Caco-2 (cell line): ENCODE data around the gene SLC1A7. TPM values are rescaled to one million over a fixed set of nuclear protein-coding genes. Genes with fewer than 3 reads are reported as not detected.

Source experiments
- BruUV-seq: library from RNA; stranded (reverse); fragments of 400-500 nt; replicated peaks from 2 replicates; lab custom pipeline; 2021; lab: Mats Ljungman, UMichigan
- CTCF ChIA-PET: fragments of 300-600 bp; sonication (Branson Sonifier 250); formaldehyde crosslinking; loops from one replicate; lab custom pipeline; 2022; ENCODE audit warnings: antibody characterized with exemption; lab: Charles Lee
- POLR2A ChIA-PET: fragments of 300-600 bp; sonication (Branson Sonifier 250); formaldehyde crosslinking; loops from one replicate; lab custom pipeline; 2022; ENCODE audit warnings: antibody characterized with exemption; lab: Charles Lee
- DNase-seq, 2 experiments: peaks; one replicate each; pipeline versions ENCODE4 v3.0.0 to v3.0.0-alpha.2; 2020 to 2022
- H3K27me3 ChIP-seq: replicated peaks from 2 replicates; pipeline ENCODE4 v1.6.0; 2011; ENCODE audit warnings: low read length; ENCODE audit not compliant: control insufficient read depth, insufficient read depth
- H3K36me3 ChIP-seq: 2 replicates; pipeline ENCODE4 v1.5.1; 2011; ENCODE audit warnings: low read length; ENCODE audit not compliant: control insufficient read depth, insufficient read depth
- H3K4me1 ChIP-seq: fragments of 250-450 bp; sonication (Bioruptor Pico); 2 replicates; pipeline ENCODE4 v1.5.1; 2020; ENCODE audit warnings: mild to moderate bottlenecking
- H3K4me3 ChIP-seq: 2 replicates; pipeline ENCODE4 v1.5.1; 2011; ENCODE audit warnings: low read depth, mild to moderate bottlenecking, control low read depth, low read length
- H3K9me3 ChIP-seq: fragments of 250-450 bp; sonication (Bioruptor Pico); 2 replicates; pipeline ENCODE4 v1.5.1; 2020; ENCODE audit warnings: mild to moderate bottlenecking, moderate library complexity
- H3K27ac Mint-ChIP-seq: one replicate; pipeline ENCODE4 v1.8.0; 2022; ENCODE audit warnings: mixed read lengths; ENCODE audit not compliant: unreplicated experiment
- H3K27me3 Mint-ChIP-seq: one replicate; pipeline ENCODE4 v1.8.0; 2022; ENCODE audit warnings: mixed read lengths; ENCODE audit not compliant: insufficient read depth, unreplicated experiment
- H3K36me3 Mint-ChIP-seq: one replicate; pipeline ENCODE4 v1.8.0; 2022; ENCODE audit warnings: mild to moderate bottlenecking, mixed read lengths; ENCODE audit not compliant: insufficient read depth, unreplicated experiment
- H3K4me1 Mint-ChIP-seq: one replicate; pipeline ENCODE4 v1.8.0; 2022; ENCODE audit warnings: low read depth, mixed read lengths; ENCODE audit not compliant: unreplicated experiment
- H3K4me3 Mint-ChIP-seq: one replicate; pipeline ENCODE4 v1.8.0; 2022; ENCODE audit warnings: mild to moderate bottlenecking, moderate library complexity, mixed read lengths; ENCODE audit not compliant: unreplicated experiment
- H3K9me3 Mint-ChIP-seq: one replicate; pipeline ENCODE4 v1.8.0; 2022; ENCODE audit warnings: mixed read lengths; ENCODE audit not compliant: unreplicated experiment
- intact Hi-C: fragments of 100-400 bp; cut with micrococcal nuclease; formaldehyde crosslinking; loops from one replicate; pipeline ENCODE4 v1.10.0; 2022; ENCODE audit not compliant: unreplicated experiment
- total RNA-seq: library from RNA; stranded (reverse); gene quantifications from 2 replicates; pipeline ENCODE4 v1.2.3, GENCODE V29; 2022
- TF ChIP-seq, protein P1 (sequence below), 2 experiments: fragments of 200-600 bp in 1 of 2; IDR thresholded peaks; 1 replicate in 1 of 2; 2 replicates in 1 of 2; pipeline versions ENCODE4 v1.5.1 to v1.8.0; 2011 to 2022; ENCODE audit warnings: antibody characterized with exemption in 1 of 2, control low read depth in 1 of 2, inconsistent platforms in 1 of 2, low read depth in 1 of 2, low read length in 1 of 2, mild to moderate bottlenecking in 1 of 2, moderate library complexity in 1 of 2; ENCODE audit not compliant: insufficient read depth in 1 of 2, severe bottlenecking in 1 of 2, unreplicated experiment in 1 of 2

SLC1A7 gene
- total RNA-seq, 1 experiment from 2014 or later: not detected

DNA sequence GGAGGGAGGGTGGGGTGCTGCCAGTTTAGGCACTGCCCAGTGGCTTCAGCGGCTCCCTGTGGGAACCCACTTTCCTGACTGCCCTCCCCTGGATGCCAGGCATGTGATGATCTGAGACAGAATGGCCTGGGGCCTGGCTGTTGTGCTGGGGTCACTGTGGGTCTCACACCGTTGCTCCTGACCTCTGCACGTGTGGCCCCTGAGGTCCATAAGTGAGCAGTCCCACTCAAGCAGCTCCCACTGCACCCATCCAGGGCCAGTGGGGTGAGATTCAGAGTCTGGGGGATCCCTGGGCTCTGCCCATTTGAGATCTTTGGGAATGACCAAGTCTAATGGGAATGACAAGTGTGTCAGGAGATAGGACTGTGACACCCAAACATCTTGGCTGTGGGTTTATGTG is 62.4 kb downstream of the SLC1A7 start:
- Mint-ChIP-seq H3K27ac (no peak overlapping the region), H3K4me1 (no peaks in the 10 kb centered on the region), H3K9me3 (no peaks in the 10 kb centered on the region), H3K36me3 (peaks cover 4% of the 10 kb centered on the region), H3K27me3 (no peaks in the 10 kb centered on the region), H3K4me3 (no peak overlapping the region)
- BruUV-seq: no TSS peak
- POLR2A ChIA-PET: no interaction called here
- DNase-seq: no peak
- TF ChIP-seq, protein P1, sequence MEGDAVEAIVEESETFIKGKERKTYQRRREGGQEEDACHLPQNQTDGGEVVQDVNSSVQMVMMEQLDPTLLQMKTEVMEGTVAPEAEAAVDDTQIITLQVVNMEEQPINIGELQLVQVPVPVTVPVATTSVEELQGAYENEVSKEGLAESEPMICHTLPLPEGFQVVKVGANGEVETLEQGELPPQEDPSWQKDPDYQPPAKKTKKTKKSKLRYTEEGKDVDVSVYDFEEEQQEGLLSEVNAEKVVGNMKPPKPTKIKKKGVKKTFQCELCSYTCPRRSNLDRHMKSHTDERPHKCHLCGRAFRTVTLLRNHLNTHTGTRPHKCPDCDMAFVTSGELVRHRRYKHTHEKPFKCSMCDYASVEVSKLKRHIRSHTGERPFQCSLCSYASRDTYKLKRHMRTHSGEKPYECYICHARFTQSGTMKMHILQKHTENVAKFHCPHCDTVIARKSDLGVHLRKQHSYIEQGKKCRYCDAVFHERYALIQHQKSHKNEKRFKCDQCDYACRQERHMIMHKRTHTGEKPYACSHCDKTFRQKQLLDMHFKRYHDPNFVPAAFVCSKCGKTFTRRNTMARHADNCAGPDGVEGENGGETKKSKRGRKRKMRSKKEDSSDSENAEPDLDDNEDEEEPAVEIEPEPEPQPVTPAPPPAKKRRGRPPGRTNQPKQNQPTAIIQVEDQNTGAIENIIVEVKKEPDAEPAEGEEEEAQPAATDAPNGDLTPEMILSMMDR (IDR thresholded peaks at IDR 0.05; ENCODE audit: insufficient read depth in 1 of 2, low read depth in 1 of 2, low read length in 1 of 2, severe bottlenecking in 1 of 2, unreplicated experiment in 1 of 2): no peak
- Histone ChIP-seq H3K27me3 (no peaks in the 10 kb centered on the region), H3K4me3 (no peak overlapping the region), H3K4me1 (no peaks in the 10 kb centered on the region), H3K36me3 (no peaks in the 10 kb centered on the region), H3K9me3 (no peaks in the 10 kb centered on the region)
- CTCF ChIA-PET: no interaction called here
- intact Hi-C loops: no loop called here

DNA sequence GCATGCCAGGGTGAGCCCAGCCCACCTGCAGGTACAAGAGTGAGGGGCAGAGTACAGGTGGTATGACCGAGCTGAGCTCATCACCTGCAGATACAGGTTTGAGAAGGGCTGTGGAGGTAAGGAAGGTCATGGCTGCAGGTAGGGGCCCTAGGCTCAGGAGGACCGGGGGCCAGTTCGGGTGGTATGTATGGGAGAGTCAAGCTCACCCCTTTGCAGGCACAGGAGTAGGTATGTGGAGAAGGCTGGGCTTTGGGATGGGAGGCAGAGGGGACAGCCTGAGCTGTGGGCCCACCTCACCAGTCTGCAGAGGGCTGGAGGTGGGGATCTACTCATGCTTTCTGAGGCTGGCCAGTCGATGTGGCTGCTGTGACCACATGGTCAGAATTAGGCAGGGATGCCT is 63.2 kb downstream of the SLC1A7 start:
- Histone ChIP-seq H3K27me3 (no peaks in the 10 kb centered on the region), H3K36me3 (no peaks in the 10 kb centered on the region), H3K4me3 (no peak overlapping the region), H3K9me3 (no peaks in the 10 kb centered on the region), H3K4me1 (no peaks in the 10 kb centered on the region)
- CTCF ChIA-PET: no interaction called here
- Mint-ChIP-seq H3K36me3 (peaks cover 4% of the 10 kb centered on the region), H3K27ac (no peak overlapping the region), H3K9me3 (no peaks in the 10 kb centered on the region), H3K4me3 (no peak overlapping the region), H3K27me3 (no peaks in the 10 kb centered on the region), H3K4me1 (no peaks in the 10 kb centered on the region)
- no peak for DNase-seq
- intact Hi-C loops: no loop called here
- POLR2A ChIA-PET: no interaction called here
- BruUV-seq: no TSS peak
- TF ChIP-seq, protein P1 (IDR thresholded peaks at IDR 0.05; ENCODE audit: insufficient read depth in 1 of 2, low read depth in 1 of 2, low read length in 1 of 2, severe bottlenecking in 1 of 2, unreplicated experiment in 1 of 2): no peak

DNA sequence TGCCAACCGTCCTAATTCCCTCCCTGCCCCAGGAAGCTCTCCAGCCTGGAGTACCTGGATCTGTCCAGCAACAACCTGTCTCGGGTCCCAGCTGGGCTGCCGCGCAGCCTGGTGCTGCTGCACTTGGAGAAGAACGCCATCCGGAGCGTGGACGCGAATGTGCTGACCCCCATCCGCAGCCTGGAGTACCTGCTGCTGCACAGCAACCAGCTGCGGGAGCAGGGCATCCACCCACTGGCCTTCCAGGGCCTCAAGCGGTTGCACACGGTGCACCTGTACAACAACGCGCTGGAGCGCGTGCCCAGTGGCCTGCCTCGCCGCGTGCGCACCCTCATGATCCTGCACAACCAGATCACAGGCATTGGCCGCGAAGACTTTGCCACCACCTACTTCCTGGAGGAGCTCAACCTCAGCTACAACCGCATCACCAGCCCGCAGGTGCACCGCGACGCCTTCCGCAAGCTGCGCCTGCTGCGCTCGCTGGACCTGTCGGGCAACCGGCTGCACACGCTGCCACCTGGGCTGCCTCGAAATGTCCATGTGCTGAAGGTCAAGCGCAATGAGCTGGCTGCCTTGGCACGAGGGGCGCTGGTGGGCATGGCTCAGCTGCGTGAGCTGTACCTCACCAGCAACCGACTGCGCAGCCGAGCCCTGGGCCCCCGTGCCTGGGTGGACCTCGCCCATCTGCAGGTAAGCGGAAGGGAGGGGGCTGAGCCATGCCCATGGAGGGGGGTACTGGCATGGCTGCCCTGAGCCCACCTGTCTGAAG is 63.9 kb downstream of the SLC1A7 start:
- H3K27ac Mint-ChIP-seq: no peak overlapping the region
- intact Hi-C loops: no loop called here
- BruUV-seq: no TSS peak
- no peak for DNase-seq
- no peaks in the 10 kb centered on the region for H3K27me3 ChIP-seq
- no peaks in the 10 kb centered on the region for H3K27me3 Mint-ChIP-seq
- H3K4me1 Mint-ChIP-seq: no peaks in the 10 kb centered on the region
- no peaks in the 10 kb centered on the region for H3K9me3 ChIP-seq
- no peaks in the 10 kb centered on the region for H3K36me3 ChIP-seq
- H3K36me3 Mint-ChIP-seq: peaks cover 4% of the 10 kb centered on the region
- H3K4me3 Mint-ChIP-seq: no peak overlapping the region
- no peaks in the 10 kb centered on the region for H3K4me1 ChIP-seq
- POLR2A ChIA-PET: interaction anchor here (0.5 kb wide), 1 partner anchor 12 kb away, joined by 5 read pairs; no protein-coding TSS in a partner anchor
- no peak overlapping the region for H3K4me3 ChIP-seq
- CTCF ChIA-PET: no interaction called here
- H3K9me3 Mint-ChIP-seq: no peaks in the 10 kb centered on the region
- TF ChIP-seq, protein P1 (IDR thresholded peaks at IDR 0.05; ENCODE audit: insufficient read depth in 1 of 2, low read depth in 1 of 2, low read length in 1 of 2, severe bottlenecking in 1 of 2, unreplicated experiment in 1 of 2): no peak
